ENCODE results near the gene CREG1.

CREG1 gene

GRCh38 chr1:167582064-167582463, 28.5 kb upstream of the CREG1 start:
- Histone ChIP-seq H3K4me3 (ENCODE audit: low read length) (no peak overlapping the region), H3K27me3 (ENCODE audit: control insufficient read depth, low read length) (no peaks in the 10 kb centered on the region), H4K20me1 (ENCODE audit: control insufficient read depth, insufficient read depth, low read depth, low read length) (no peaks in the 10 kb centered on the region), H3F3A (ENCODE audit: control insufficient read depth, insufficient read depth) (no peaks in the 10 kb centered on the region), H3K27ac (ENCODE audit: low read depth, low read length) (no peak overlapping the region), H3K9me2 (replicated peaks; ENCODE audit: control insufficient read depth, low read length) (no peaks in the 10 kb centered on the region), H3K36me3 (ENCODE audit: control insufficient read depth, low read length) (no peaks in the 10 kb centered on the region), H3K4me2 (ENCODE audit: low read length) (no peak overlapping the region), H3K79me2 (ENCODE audit: control insufficient read depth, low read length) (no peaks in the 10 kb centered on the region), H3K4me1 (ENCODE audit: control insufficient read depth, low read length) (no peaks in the 10 kb centered on the region), H3K9me3 (ENCODE audit: control insufficient read depth, insufficient read depth, low read length) (no peaks in the 10 kb centered on the region)
- no peak for TF ChIP-seq CTCF (IDR thresholded peaks at IDR 0.05; ENCODE audit: low read depth, low read length, poor library complexity, severe bottlenecking)
- TF ChIP-seq EZH2phosphoT487 (IDR thresholded peaks at IDR 0.05; ENCODE audit: borderline replicate concordance, low read length) = no peak

GRCh38 chr1:167579986-167580385, 26.4 kb upstream of the CREG1 start:
- Histone ChIP-seq H3K79me2 (ENCODE audit: control insufficient read depth, low read length) (no peaks in the 10 kb centered on the region), H3K9me2 (replicated peaks; ENCODE audit: control insufficient read depth, low read length) (no peaks in the 10 kb centered on the region), H4K20me1 (ENCODE audit: control insufficient read depth, insufficient read depth, low read depth, low read length) (no peaks in the 10 kb centered on the region), H3K27ac (ENCODE audit: low read depth, low read length) (no peak overlapping the region), H3K27me3 (ENCODE audit: control insufficient read depth, low read length) (peaks cover 5% of the 10 kb centered on the region), H3K9me3 (ENCODE audit: control insufficient read depth, insufficient read depth, low read length) (no peaks in the 10 kb centered on the region; the same call in 1 of the 2 replicates), H3K4me2 (ENCODE audit: low read length) (no peak overlapping the region), H3K4me1 (ENCODE audit: control insufficient read depth, low read length) (no peaks in the 10 kb centered on the region), H3F3A (ENCODE audit: control insufficient read depth, insufficient read depth) (no peaks in the 10 kb centered on the region), H3K36me3 (ENCODE audit: control insufficient read depth, low read length) (no peaks in the 10 kb centered on the region), H3K4me3 (ENCODE audit: low read length) (no peak overlapping the region)
- TF ChIP-seq EZH2phosphoT487 (IDR thresholded peaks at IDR 0.05; ENCODE audit: borderline replicate concordance, low read length) (no peak), CTCF (IDR thresholded peaks at IDR 0.05; ENCODE audit: low read depth, low read length, poor library complexity, severe bottlenecking) (no peak)

GRCh38 chr1:167578939-167579521, 25.5 kb upstream of the CREG1 start:
- H3F3A ChIP-seq (ENCODE audit: control insufficient read depth, insufficient read depth) = no peaks in the 10 kb centered on the region
- no peaks in the 10 kb centered on the region; the same call in 1 of the 2 replicates for H3K9me3 ChIP-seq (ENCODE audit: control insufficient read depth, insufficient read depth, low read length)
- H3K27me3 ChIP-seq (ENCODE audit: control insufficient read depth, low read length) = peaks cover 5% of the 10 kb centered on the region
- no peak overlapping the region for H3K4me2 ChIP-seq (ENCODE audit: low read length)
- no peak overlapping the region for H3K27ac ChIP-seq (ENCODE audit: low read depth, low read length)
- H3K4me3 ChIP-seq (ENCODE audit: low read length) = no peak overlapping the region
- H3K9me2 ChIP-seq (replicated peaks; ENCODE audit: control insufficient read depth, low read length) = no peaks in the 10 kb centered on the region
- TF ChIP-seq EZH2phosphoT487 (IDR thresholded peaks at IDR 0.05; ENCODE audit: borderline replicate concordance, low read length) = no peak
- H3K36me3 ChIP-seq (ENCODE audit: control insufficient read depth, low read length) = no peaks in the 10 kb centered on the region
- no peaks in the 10 kb centered on the region for H3K4me1 ChIP-seq (ENCODE audit: control insufficient read depth, low read length)
- H3K79me2 ChIP-seq (ENCODE audit: control insufficient read depth, low read length) = no peaks in the 10 kb centered on the region
- H4K20me1 ChIP-seq (ENCODE audit: control insufficient read depth, insufficient read depth, low read depth, low read length) = no peaks in the 10 kb centered on the region

GRCh38 chr1:167575649-167576048, 22.1 kb upstream of the CREG1 start:
- Histone ChIP-seq H3K9me3 (ENCODE audit: control insufficient read depth, insufficient read depth, low read length) (peaks cover 9% of the 10 kb centered on the region), H3K36me3 (ENCODE audit: control insufficient read depth, low read length) (no peaks in the 10 kb centered on the region), H3K4me1 (ENCODE audit: control insufficient read depth, low read length) (no peaks in the 10 kb centered on the region), H3K79me2 (ENCODE audit: control insufficient read depth, low read length) (no peaks in the 10 kb centered on the region), H3F3A (ENCODE audit: control insufficient read depth, insufficient read depth) (no peaks in the 10 kb centered on the region), H3K27ac (ENCODE audit: low read depth, low read length) (no peak overlapping the region), H3K27me3 (ENCODE audit: control insufficient read depth, low read length) (peaks cover 5% of the 10 kb centered on the region), H3K4me2 (ENCODE audit: low read length) (no peak overlapping the region), H3K9me2 (replicated peaks; ENCODE audit: control insufficient read depth, low read length) (no peaks in the 10 kb centered on the region), H4K20me1 (ENCODE audit: control insufficient read depth, insufficient read depth, low read depth, low read length) (no peaks in the 10 kb centered on the region), H3K4me3 (ENCODE audit: low read length) (no peak overlapping the region)
- no peak for TF ChIP-seq CTCF (IDR thresholded peaks at IDR 0.05; ENCODE audit: low read depth, low read length, poor library complexity, severe bottlenecking)
- no peak for TF ChIP-seq EZH2phosphoT487 (IDR thresholded peaks at IDR 0.05; ENCODE audit: borderline replicate concordance, low read length)
